DMS53 treated with DMSO at 0.1 percent for 48 hours (cell line): ENCODE results near the gene ARHGEF17.

Source experiments
- DNase-seq: peaks from one replicate; lab custom pipeline; 2025; ENCODE audit not compliant: unreplicated experiment; lab: John Stamatoyannopoulos, UW

The ARHGEF17 gene

GRCh38 chr11:73392108-73393010 is 84.3 kb downstream of the ARHGEF17 start:
- DNase-seq: no peak

GRCh38 chr11:73393011-73393380 is 84.9 kb downstream of the ARHGEF17 start:
- no peak for DNase-seq

GRCh38 chr11:73393479-73394415 is 85.7 kb downstream of the ARHGEF17 start:
- peak; percentile 78 for DNase-seq

GRCh38 chr11:73394416-73395296 is 86.6 kb downstream of the ARHGEF17 start:
- no peak for DNase-seq

- DNase-seq: no peak
Measured at GRCh38 chr11:73395297-73396208, 87.5 kb downstream of the ARHGEF17 start.

GRCh38 chr11:73396251-73396930 is 88.3 kb downstream of the ARHGEF17 start:
- no peak for DNase-seq

GRCh38 chr11:73396985-73397384 is 88.9 kb downstream of the ARHGEF17 start:
- no peak for DNase-seq

- no peak for DNase-seq
Measured at GRCh38 chr11:73397468-73398131, 89.5 kb downstream of the ARHGEF17 start.

- DNase-seq: no peak
Measured at GRCh38 chr11:73398132-73398526, 90.1 kb downstream of the ARHGEF17 start.

- no peak for DNase-seq
Measured at GRCh38 chr11:73398721-73399120, 90.6 kb downstream of the ARHGEF17 start.

GRCh38 chr11:73399159-73399590 is 91.1 kb downstream of the ARHGEF17 start:
- DNase-seq: no peak

GRCh38 chr11:73399636-73400035 is 91.6 kb downstream of the ARHGEF17 start:
- DNase-seq: no peak

GRCh38 chr11:73400293-73400692 is 92.2 kb downstream of the ARHGEF17 start:
- DNase-seq: no peak

- no peak for DNase-seq
Measured at GRCh38 chr11:73401217-73401923, 93.3 kb downstream of the ARHGEF17 start.

GRCh38 chr11:73401924-73402833 is 94.1 kb downstream of the ARHGEF17 start:
- DNase-seq: no peak

- DNase-seq: peak; percentile 38
Measured at GRCh38 chr11:73402834-73403185, 94.7 kb downstream of the ARHGEF17 start.

- DNase-seq: no peak
Measured at GRCh38 chr11:73403541-73403940, 95.5 kb downstream of the ARHGEF17 start.
